B cell (primary cell): ENCODE measurements around the gene INSIG1. TPM values are rescaled to one million over a fixed set of nuclear protein-coding genes. Genes with fewer than 3 reads are reported as not detected.

Experiments used
- ATAC-seq: fragments of 200-7000 bp; cut with Tn5 transposase; one replicate; pipeline ENCODE4 v1.10.0; 2021; ENCODE audit warnings: low read depth, mild to moderate bottlenecking, moderate number of reproducible peaks, moderate library complexity
- CTCF ChIA-PET: fragments of 350-600 bp; sonication (Branson Sonifier 250); formaldehyde crosslinking; loops from one replicate; lab custom pipeline; 2021; ENCODE audit warnings: antibody characterized with exemption, inconsistent platforms; lab: Charles Lee
- POLR2A ChIA-PET: fragments of 350-600 bp; sonication (Branson Sonifier 250); formaldehyde crosslinking; loops from one replicate; lab custom pipeline; 2021; ENCODE audit warnings: antibody characterized with exemption; lab: Charles Lee
- DNase-seq: peaks from one replicate; pipeline ENCODE4 v3.0.0; 2013
- H2AFZ ChIP-seq: 2 replicates; pipeline ENCODE4 v1.6.1; 2012; ENCODE audit warnings: mild to moderate bottlenecking, low read depth, low read length; ENCODE audit not compliant: insufficient read depth, poor library complexity, severe bottlenecking
- H3K27ac ChIP-seq, 2 donors: 1 replicate in 1 of 2; 2 replicates in 1 of 2; pipeline ENCODE4 v1.5.1; 2012 to 2013; ENCODE audit warnings: low read length in 2 of 2, mild to moderate bottlenecking in 2 of 2, moderate library complexity in 1 of 2
- H3K27me3 ChIP-seq, 4 experiments: fragments of 200-600 bp in 1 of 4; sonication (generic) in 1 of 4; replicated peaks in 1 of 4; 1 replicate in 2 of 4; 2 replicates in 2 of 4; pipeline versions ENCODE4 v1.6.1 to v1.7.0; 2013 to 2016; ENCODE audit warnings: low read length in 3 of 4, mild to moderate bottlenecking in 2 of 4, mixed read lengths in 1 of 4, moderate library complexity in 1 of 4; ENCODE audit not compliant: insufficient read depth in 4 of 4, control insufficient read depth in 3 of 4; ENCODE audit errors: control extremely low read depth in 1 of 4
- H3K36me3 ChIP-seq, 2 experiments: replicated peaks in 1 of 2; 1 replicate in 1 of 2; 2 replicates in 1 of 2; pipeline versions ENCODE4 v1.6.1 to v1.7.1; 2013; ENCODE audit warnings: low read length in 1 of 2; ENCODE audit not compliant: insufficient read depth in 2 of 2, control insufficient read depth in 1 of 2; ENCODE audit errors: control extremely low read depth in 1 of 2, extremely low read depth in 1 of 2
- H3K4me1 ChIP-seq, 2 donors: fragments of 200-600 bp in 1 of 2; sonication (generic) in 1 of 2; 1 replicate in 1 of 2; 2 replicates in 1 of 2; pipeline versions ENCODE4 v1.5.1 to v1.6.1; 2013 to 2017; ENCODE audit warnings: low read length in 2 of 2; ENCODE audit not compliant: control insufficient read depth in 2 of 2, insufficient read depth in 2 of 2
- H3K4me2 ChIP-seq: replicated peaks from 2 replicates; pipeline ENCODE3; 2012; ENCODE audit warnings: mild to moderate bottlenecking, low read depth, low read length; ENCODE audit not compliant: poor library complexity, severe bottlenecking
- H3K4me3 ChIP-seq, 5 experiments: fragments of 200-600 bp in 1 of 5; sonication (generic) in 1 of 5; 1 replicate in 3 of 5; 2 replicates in 2 of 5; pipeline versions ENCODE4 v1.5.1 to v1.7.0; 2011 to 2016; ENCODE audit warnings: low read length in 4 of 5, mild to moderate bottlenecking in 4 of 5, low read depth in 2 of 5, control low read depth in 1 of 5, moderate library complexity in 1 of 5; ENCODE audit not compliant: insufficient read depth in 1 of 5; ENCODE audit errors: control extremely low read depth in 1 of 5, extremely low read depth in 1 of 5
- H3K79me2 ChIP-seq: fragments of 200-600 bp; sonication (generic); one replicate; pipeline ENCODE4 v1.6.0; 2016; ENCODE audit warnings: low read length; ENCODE audit not compliant: control insufficient read depth, insufficient read depth
- H3K9ac ChIP-seq: fragments of 200-600 bp; sonication (generic); 2 replicates; pipeline ENCODE4 v1.6.1; 2017; ENCODE audit warnings: mild to moderate bottlenecking, low read length, moderate library complexity
- H3K9me3 ChIP-seq, 3 donors: one replicate each; pipeline versions ENCODE4 v1.6.1 to v1.7.1; 2013; ENCODE audit warnings: low read length in 2 of 3; ENCODE audit not compliant: control insufficient read depth in 2 of 3, insufficient read depth in 1 of 3; ENCODE audit errors: control extremely low read depth in 1 of 3
- H4K20me1 ChIP-seq: 2 replicates; pipeline ENCODE4 v1.6.0; 2012; ENCODE audit warnings: mild to moderate bottlenecking, low read length; ENCODE audit not compliant: insufficient read depth, control insufficient read depth, poor library complexity, severe bottlenecking
- H3K27ac Mint-ChIP-seq: one replicate; pipeline ENCODE4 v1.8.0; 2021; ENCODE audit warnings: mixed read lengths
- H3K27me3 Mint-ChIP-seq: one replicate; pipeline ENCODE4 v1.8.0; 2021; ENCODE audit warnings: mixed read lengths
- H3K4me1 Mint-ChIP-seq: one replicate; pipeline ENCODE4 v1.8.0; 2021; ENCODE audit warnings: mixed read lengths
- H3K4me3 Mint-ChIP-seq: one replicate; pipeline ENCODE4 v1.8.0; 2021; ENCODE audit warnings: mixed read lengths
- H3K9me3 Mint-ChIP-seq: one replicate; pipeline ENCODE4 v1.8.0; 2022; ENCODE audit warnings: mixed read lengths; ENCODE audit not compliant: insufficient read depth
- CTCF ChIP-seq: fragments of 200-600 bp; IDR thresholded peaks from one replicate; pipeline ENCODE4 v1.8.0; 2022; ENCODE audit warnings: antibody characterized with exemption, mild to moderate bottlenecking
- EZH2 ChIP-seq: IDR thresholded peaks from 2 replicates; pipeline ENCODE4 v1.6.1; 2012; ENCODE audit warnings: borderline replicate concordance, low read depth, mild to moderate bottlenecking, moderate library complexity, low read length; ENCODE audit not compliant: insufficient read depth, poor library complexity, severe bottlenecking
- WGBS: methylation state at CpG from one replicate; pipeline ENCODE4 v1.1.5; 2013; ENCODE audit warnings: missing lambda C conversion rate; ENCODE audit not compliant: insufficient coverage; 5-methylcytosine and 5-hydroxymethylcytosine counted together
- intact Hi-C: fragments of 100-400 bp; cut with micrococcal nuclease; formaldehyde crosslinking; loops from one replicate; pipeline ENCODE4 v1.10.0; 2022
- polyA plus RNA-seq: library from polyadenylated mRNA; depleted of rRNA; stranded (reverse); fragments of >200 nt; gene quantifications from 2 replicates; pipeline ENCODE4 v1.2.3, GENCODE V29; 2012
- total RNA-seq, 2 donors: library from RNA; stranded (reverse); fragments of 120-200 nt in 1 of 2; gene quantifications; 1 replicate in 1 of 2; 2 replicates in 1 of 2; pipeline versions ENCODE4 v1.2.3 to v1.2.4, GENCODE V29; 2013 to 2022

Gene INSIG1
- total and polyA plus RNA-seq, 2 donors (not counting 1 experiment from before 2014, with no cell fraction given): 32.2 to 56.2 TPM

GRCh38 chr7:155293721-155294510, 3.8 kb upstream of the INSIG1 start:
- Histone ChIP-seq H3K4me1 (peaks cover 5 to 16% of the 10 kb centered on the region in 2 donors), H3K4me3 (no peak overlapping the region), H3K9me3 (no peaks in the 10 kb centered on the region), H3K27me3 (peaks cover 0 to 3% (median 0%) of the 10 kb centered on the region in 4 experiments), H3K36me3 (no peaks in the 10 kb centered on the region), H3K9ac (no peak overlapping the region), H3K79me2 (no peaks in the 10 kb centered on the region), H3K4me2 (no peak overlapping the region), H4K20me1 (peaks cover 6% of the 10 kb centered on the region), H3K27ac (no peak overlapping the region), H2AFZ (no peak overlapping the region)
- ChIA-PET POLR2A (no interaction called here), CTCF (interaction anchor here (0.8 to 10.6 kb wide), 2 partner anchors 50 to 86 kb away, joined by 3 to 76 read pairs; no protein-coding TSS in a partner anchor)
- Mint-ChIP-seq H3K9me3 (no peaks in the 10 kb centered on the region), H3K4me1 (peaks cover 14% of the 10 kb centered on the region), H3K27ac (no peak overlapping the region), H3K4me3 (no peak overlapping the region), H3K27me3 (no peaks in the 10 kb centered on the region)
- DNase-seq: no peak
- WGBS: 100% methylated on average over 2 of the region's 8 CpGs
- no peak for ATAC-seq
- TF ChIP-seq CTCF (no peak), EZH2 (no peak)
- intact Hi-C loops: no loop called here

- Histone ChIP-seq H2AFZ (no peak overlapping the region), H3K36me3 (no peaks in the 10 kb centered on the region), H3K27me3 (peaks cover 0 to 3% (median 0%) of the 10 kb centered on the region in 4 experiments), H4K20me1 (peaks cover 6% of the 10 kb centered on the region), H3K4me1 (peaks cover 8 to 20% of the 10 kb centered on the region in 2 donors), H3K9me3 (no peaks in the 10 kb centered on the region), H3K27ac (no peak overlapping the region), H3K9ac (no peak overlapping the region), H3K79me2 (no peaks in the 10 kb centered on the region), H3K4me2 (no peak overlapping the region), H3K4me3 (no peak overlapping the region)
- WGBS: 92% methylated on average over 4 of the region's 6 CpGs
- no peak overlapping the region for H3K27ac Mint-ChIP-seq
- no peaks in the 10 kb centered on the region for H3K9me3 Mint-ChIP-seq
- CTCF ChIA-PET: interaction anchor here (10.6 kb wide), 1 partner anchor 50 kb away, joined by 76 read pairs; no protein-coding TSS in a partner anchor
- no peak for TF ChIP-seq EZH2
- TF ChIP-seq CTCF: no peak
- no peaks in the 10 kb centered on the region for H3K27me3 Mint-ChIP-seq
- intact Hi-C loops: no loop called here
- H3K4me1 Mint-ChIP-seq: peaks cover 19% of the 10 kb centered on the region
- no peak overlapping the region for H3K4me3 Mint-ChIP-seq
- POLR2A ChIA-PET: no interaction called here
- no peak for ATAC-seq
- DNase-seq: no peak
Observed at GRCh38 chr7:155294511-155294778, 3.2 kb upstream of the INSIG1 start.
